Measurements from ENCODE around the gene TCAIM.

TCAIM gene

GRCh38 chr3:44444896-44445691 is 106.5 kb downstream of the TCAIM start:
- no peak for TF ChIP-seq CTCF (IDR thresholded peaks at IDR 0.05; ENCODE audit: borderline replicate concordance, insufficient read depth, low read depth, low read length)
- H3K4me3 ChIP-seq (ENCODE audit: low read depth, low read length) = no peak overlapping the region

- TF ChIP-seq CTCF (IDR thresholded peaks at IDR 0.05; ENCODE audit: borderline replicate concordance, insufficient read depth, low read depth, low read length) = no peak
- no peak overlapping the region for H3K4me3 ChIP-seq (ENCODE audit: low read depth, low read length)
These were observed 107.2 kb downstream of the TCAIM start for GRCh38 chr3:44445786-44446185.

- TF ChIP-seq CTCF (IDR thresholded peaks at IDR 0.05; ENCODE audit: borderline replicate concordance, insufficient read depth, low read depth, low read length) = no peak
These were observed 108.4 kb downstream of the TCAIM start for GRCh38 chr3:44446929-44447328.

GRCh38 chr3:44451441-44451840 is 112.9 kb downstream of the TCAIM start:
- no peak for TF ChIP-seq CTCF (IDR thresholded peaks at IDR 0.05; ENCODE audit: borderline replicate concordance, insufficient read depth, low read depth, low read length)
- H3K4me3 ChIP-seq (ENCODE audit: low read depth, low read length) = no peak overlapping the region

More at GRCh38 chr3:44446929-44447328, 108.4 kb downstream of the TCAIM start:
- no peak overlapping the region for H3K4me3 ChIP-seq (ENCODE audit: low read depth, low read length)

GRCh38 chr3:44454258-44454657 is 115.7 kb downstream of the TCAIM start:
- no peak for TF ChIP-seq CTCF (IDR thresholded peaks at IDR 0.05; ENCODE audit: borderline replicate concordance, insufficient read depth, low read depth, low read length)
- H3K4me3 ChIP-seq (ENCODE audit: low read depth, low read length) = no peak overlapping the region

- H3K4me3 ChIP-seq (ENCODE audit: low read depth, low read length) = no peak overlapping the region
- no peak for TF ChIP-seq CTCF (IDR thresholded peaks at IDR 0.05; ENCODE audit: borderline replicate concordance, insufficient read depth, low read depth, low read length)
These were observed 116.8 kb downstream of the TCAIM start for GRCh38 chr3:44455318-44455717.

Data from GM12875 (cell line).